IMR-90 (cell line): ENCODE results near the gene TEK. TPM values are rescaled to one million over a fixed set of nuclear protein-coding genes. Genes with fewer than 3 reads are reported as not detected.

Experiments
- ATAC-seq: fragments of 200-7000 bp; cut with Tn5 transposase; 2 replicates; pipeline ENCODE4 v1.9.1; 2020; ENCODE audit warnings: low read depth, mild to moderate bottlenecking, moderate library complexity
- BruUV-seq: library from RNA; stranded (reverse); fragments of 400-500 nt; replicated peaks from 2 replicates; lab custom pipeline; 2021; lab: Mats Ljungman, UMichigan
- CTCF ChIA-PET: fragments of 300-600 bp; formaldehyde crosslinking; extraction: SDS; loops from one replicate; lab custom pipeline; 2021; ENCODE audit warnings: antibody characterized with exemption; lab: Yijun Ruan, JAX
- POLR2A ChIA-PET: fragments of 300-600 bp; sonication (Branson Sonifier 250); formaldehyde crosslinking; loops from one replicate; lab custom pipeline; 2022; ENCODE audit warnings: antibody characterized with exemption; ENCODE audit not compliant: unreplicated experiment; lab: Charles Lee
- DNase-seq: peaks from one replicate; pipeline ENCODE4 v3.0.0; 2013
- H2AFZ ChIP-seq: replicated peaks from 2 replicates; pipeline ENCODE3; 2013; ENCODE audit warnings: low read length, mild to moderate bottlenecking; ENCODE audit not compliant: poor library complexity
- H2AK5ac ChIP-seq: 2 replicates; pipeline ENCODE4 v1.6.1; 2013; ENCODE audit warnings: low read depth, low read length, inconsistent platforms
- H2AK9ac ChIP-seq: replicated peaks from 2 replicates; pipeline ENCODE3; 2013; ENCODE audit warnings: mild to moderate bottlenecking, low read depth, low read length, moderate library complexity; ENCODE audit not compliant: poor library complexity
- H2BK120ac ChIP-seq: 2 replicates; pipeline ENCODE4 v1.6.1; 2013; ENCODE audit warnings: low read depth, low read length, inconsistent platforms
- H2BK15ac ChIP-seq: 3 replicates; pipeline ENCODE4 v1.6.1; 2013; ENCODE audit warnings: low read depth, low read length, inconsistent platforms
- H2BK20ac ChIP-seq: 2 replicates; pipeline ENCODE4 v1.6.1; 2013; ENCODE audit warnings: low read depth, mild to moderate bottlenecking, inconsistent platforms, low read length, moderate library complexity
- H2BK5ac ChIP-seq: 2 replicates; pipeline ENCODE4 v1.6.1; 2013; ENCODE audit warnings: mild to moderate bottlenecking, low read depth, low read length, inconsistent platforms; ENCODE audit not compliant: poor library complexity, severe bottlenecking
- H3K14ac ChIP-seq: replicated peaks from 2 replicates; pipeline ENCODE4 v1.6.1; 2013; ENCODE audit warnings: low read depth, low read length, inconsistent platforms
- H3K18ac ChIP-seq: 2 replicates; pipeline ENCODE4 v1.6.1; 2013; ENCODE audit warnings: low read depth, low read length, control low read depth
- H3K23ac ChIP-seq: 2 replicates; pipeline ENCODE4 v1.6.1; 2013; ENCODE audit warnings: low read depth, low read length, inconsistent platforms
- H3K27ac ChIP-seq: 2 replicates; pipeline ENCODE4 v1.5.1; 2013; ENCODE audit warnings: mild to moderate bottlenecking, control low read depth, low read length; ENCODE audit not compliant: insufficient read depth
- H3K27me3 ChIP-seq: 2 replicates; pipeline ENCODE4 v1.6.1; 2013; ENCODE audit warnings: low read length; ENCODE audit not compliant: control insufficient read depth, insufficient read depth
- H3K36me3 ChIP-seq: 2 replicates; pipeline ENCODE4 v1.6.1; 2013; ENCODE audit warnings: low read length, mixed read lengths; ENCODE audit not compliant: control insufficient read depth, insufficient read depth
- H3K4ac ChIP-seq: 2 replicates; pipeline ENCODE4 v1.6.1; 2013; ENCODE audit warnings: low read depth, low read length, inconsistent platforms
- H3K4me1 ChIP-seq: 2 replicates; pipeline ENCODE4 v1.6.1; 2013; ENCODE audit warnings: low read length, mixed read lengths; ENCODE audit not compliant: control insufficient read depth, insufficient read depth
- H3K4me2 ChIP-seq: 2 replicates; pipeline ENCODE4 v1.6.1; 2013; ENCODE audit warnings: low read depth, mild to moderate bottlenecking, control low read depth, low read length, moderate library complexity
- H3K4me3 ChIP-seq: 2 replicates; pipeline ENCODE4 v1.5.1; 2013; ENCODE audit warnings: low read depth, mild to moderate bottlenecking, control low read depth, low read length, moderate library complexity; ENCODE audit not compliant: insufficient read depth
- H3K56ac ChIP-seq: 2 replicates; pipeline ENCODE4 v1.6.1; 2013; ENCODE audit warnings: low read length, inconsistent platforms; ENCODE audit not compliant: insufficient read depth; ENCODE audit errors: extremely low read depth
- H3K79me1 ChIP-seq, 2 experiments: 2 replicates each; pipeline ENCODE4 v1.6.1; 2013; ENCODE audit warnings: low read length in 2 of 2, inconsistent platforms in 1 of 2, low read depth in 1 of 2
- H3K9ac ChIP-seq: 2 replicates; pipeline ENCODE4 v1.6.1; 2013; ENCODE audit warnings: low read depth, low read length, control low read depth
- H3K9me1 ChIP-seq: 2 replicates; pipeline ENCODE4 v1.6.1; 2013; ENCODE audit warnings: low read length, inconsistent platforms; ENCODE audit not compliant: insufficient read depth
- H3K9me3 ChIP-seq: 2 replicates; pipeline ENCODE4 v1.6.1; 2013; ENCODE audit warnings: low read length; ENCODE audit not compliant: control insufficient read depth, insufficient read depth
- H4K20me1 ChIP-seq: 2 replicates; pipeline ENCODE4 v1.6.1; 2013; ENCODE audit warnings: low read length, inconsistent platforms; ENCODE audit not compliant: insufficient read depth
- H4K5ac ChIP-seq: 2 replicates; pipeline ENCODE4 v1.6.1; 2013; ENCODE audit warnings: mild to moderate bottlenecking, low read depth, low read length, control low read depth
- H4K8ac ChIP-seq, 2 experiments: 2 replicates each; pipeline ENCODE4 v1.6.1; 2013; ENCODE audit warnings: low read depth in 2 of 2, low read length in 2 of 2, control low read depth in 1 of 2, inconsistent platforms in 1 of 2
- H4K91ac ChIP-seq: 2 replicates; pipeline ENCODE4 v1.6.1; 2013; ENCODE audit warnings: low read depth, low read length, inconsistent platforms; ENCODE audit not compliant: insufficient read depth
- CEBPB ChIP-seq: IDR thresholded peaks from 2 replicates; pipeline ENCODE4 v1.6.1; 2012; ENCODE audit warnings: low read depth, low read length, improper control_type of control experiment
- MAFK ChIP-seq: IDR thresholded peaks from 2 replicates; pipeline ENCODE4 v1.6.1; 2012; ENCODE audit warnings: low read depth, low read length, improper control_type of control experiment
- WGBS, 2 experiments: methylation state at CpG; one replicate each; pipeline versions ENCODE4 v1.1.5 to v1.1.7; 2013; ENCODE audit warnings: missing lambda C conversion rate in 2 of 2; ENCODE audit not compliant: insufficient read length in 1 of 2; ENCODE audit errors: extremely low coverage in 2 of 2; 5-methylcytosine and 5-hydroxymethylcytosine counted together
- dilution Hi-C: fragments of 300-500 bp; cut with HindIII; formaldehyde crosslinking; loops from one replicate; pipeline ENCODE4 v1.14.3; 2018; ENCODE audit warnings: low sequenced_read_pairs; ENCODE audit not compliant: unreplicated experiment
- in situ Hi-C: fragments of 300-500 bp; cut with MboI; formaldehyde crosslinking; loops from 3 replicates; pipeline ENCODE4 v1.14.3; 2019; ENCODE audit warnings: low sequenced_read_pairs, inconsistent platforms, mixed read lengths
- intact Hi-C: fragments of 100-400 bp; cut with micrococcal nuclease; formaldehyde crosslinking; loops from 2 replicates; pipeline ENCODE4 v1.10.0; 2022
- polyA plus RNA-seq, 3 experiments: library from polyadenylated mRNA; depleted of rRNA; stranded (reverse); fragments of >200 nt; gene quantifications; 2 replicates each; pipeline ENCODE4 v1.2.3, GENCODE V29; 2012; ENCODE audit warnings: low replicate concordance in 1 of 3
- total RNA-seq: library from RNA; depleted of rRNA; stranded (reverse); fragments of >200 nt; gene quantifications from 2 replicates; pipeline ENCODE4 v1.2.3, GENCODE V29; 2012

The TEK gene
- total and polyA plus RNA-seq, 2 of the 4 experiments (the other 2 are of a cell fraction), result 6.3 to 11.7 TPM

- H3K79me1 ChIP-seq, result peaks cover 0 to 18% of the 10 kb centered on the region in 2 experiments; a peak in 3 of 4 replicates
- H3K9ac ChIP-seq, result no peak overlapping the region
- no peak overlapping the region for H4K5ac ChIP-seq
- intact Hi-C loops, result no loop called here
- no TSS peak for BruUV-seq
- no peak overlapping the region for H2BK15ac ChIP-seq
- H2BK120ac ChIP-seq, result no peak overlapping the region
- H2AK9ac ChIP-seq, result no peak overlapping the region
- no peak overlapping the region for H3K14ac ChIP-seq
- peaks cover 12% of the 10 kb centered on the region for H3K4me1 ChIP-seq
- ATAC-seq (no peak), DNase-seq (peak; percentile 45)
- H2BK5ac ChIP-seq, result no peak overlapping the region
- H3K56ac ChIP-seq, result no peak overlapping the region
- H4K8ac ChIP-seq, result no peak overlapping the region
- no peaks in the 10 kb centered on the region for H4K20me1 ChIP-seq
- H2AFZ ChIP-seq, result no peak overlapping the region
- ChIA-PET POLR2A (no interaction called here), CTCF (no interaction called here)
- TF ChIP-seq MAFK, result no peak
- TF ChIP-seq CEBPB, result peak; percentile 11; the same call in 1 of the 2 replicates
- no peak overlapping the region for H3K4me3 ChIP-seq
- no peak overlapping the region for H3K27ac ChIP-seq
- no peak overlapping the region for H4K91ac ChIP-seq
- no CpG with 5 or more reads among the region's 1 CpG for WGBS, 2 experiments
- dilution Hi-C loops, result no loop called here
- H3K4ac ChIP-seq, result no peak overlapping the region
- H2BK20ac ChIP-seq, result 0 out of 2 replicates have a peak overlapping the region, but pooled peaks have one; percentile 8
- peaks cover 14% of the 10 kb centered on the region for H3K9me1 ChIP-seq
- H2AK5ac ChIP-seq, result no peak overlapping the region
- H3K4me2 ChIP-seq, result no peak overlapping the region
- in situ Hi-C loops, result no loop called here
- H3K9me3 ChIP-seq, result no peaks in the 10 kb centered on the region; the same call in 1 of the 2 replicates
- H3K23ac ChIP-seq, result no peak overlapping the region
- H3K27me3 ChIP-seq, result no peaks in the 10 kb centered on the region
- no peak overlapping the region for H3K18ac ChIP-seq
- H3K36me3 ChIP-seq, result peaks cover 15% of the 10 kb centered on the region
Measured at GRCh38 chr9:27168496-27168895, 59.5 kb downstream of the TEK start.
